ENCODE data around the gene UBTD2.

- TF ChIP-seq CTCF (IDR thresholded peaks at IDR 0.05; ENCODE audit: low read depth, low read length), result no peak
- TF ChIP-seq EZH2phosphoT487 (IDR thresholded peaks at IDR 0.05; ENCODE audit: low read depth), result no peak
Measured at GRCh38 chr5:172274951-172275753, 8.4 kb downstream of the UBTD2 start.
